NCI-H345 treated with DMSO at 0.1 percent for 48 hours (cell line): Measurements from ENCODE around the gene DENND2A.
A peak's percentile ranks its signal among the peaks of the same experiment; 100 is the strongest.
"Not testable (repeated sequence)": the region's sequence is repeated elsewhere in the genome, so short reads cannot be mapped to it uniquely, and the experiment has no call there.

Source experiments
- DNase-seq: peaks from one replicate; lab custom pipeline; 2025; ENCODE audit not compliant: unreplicated experiment; lab: John Stamatoyannopoulos, UW

DENND2A gene, protein sequence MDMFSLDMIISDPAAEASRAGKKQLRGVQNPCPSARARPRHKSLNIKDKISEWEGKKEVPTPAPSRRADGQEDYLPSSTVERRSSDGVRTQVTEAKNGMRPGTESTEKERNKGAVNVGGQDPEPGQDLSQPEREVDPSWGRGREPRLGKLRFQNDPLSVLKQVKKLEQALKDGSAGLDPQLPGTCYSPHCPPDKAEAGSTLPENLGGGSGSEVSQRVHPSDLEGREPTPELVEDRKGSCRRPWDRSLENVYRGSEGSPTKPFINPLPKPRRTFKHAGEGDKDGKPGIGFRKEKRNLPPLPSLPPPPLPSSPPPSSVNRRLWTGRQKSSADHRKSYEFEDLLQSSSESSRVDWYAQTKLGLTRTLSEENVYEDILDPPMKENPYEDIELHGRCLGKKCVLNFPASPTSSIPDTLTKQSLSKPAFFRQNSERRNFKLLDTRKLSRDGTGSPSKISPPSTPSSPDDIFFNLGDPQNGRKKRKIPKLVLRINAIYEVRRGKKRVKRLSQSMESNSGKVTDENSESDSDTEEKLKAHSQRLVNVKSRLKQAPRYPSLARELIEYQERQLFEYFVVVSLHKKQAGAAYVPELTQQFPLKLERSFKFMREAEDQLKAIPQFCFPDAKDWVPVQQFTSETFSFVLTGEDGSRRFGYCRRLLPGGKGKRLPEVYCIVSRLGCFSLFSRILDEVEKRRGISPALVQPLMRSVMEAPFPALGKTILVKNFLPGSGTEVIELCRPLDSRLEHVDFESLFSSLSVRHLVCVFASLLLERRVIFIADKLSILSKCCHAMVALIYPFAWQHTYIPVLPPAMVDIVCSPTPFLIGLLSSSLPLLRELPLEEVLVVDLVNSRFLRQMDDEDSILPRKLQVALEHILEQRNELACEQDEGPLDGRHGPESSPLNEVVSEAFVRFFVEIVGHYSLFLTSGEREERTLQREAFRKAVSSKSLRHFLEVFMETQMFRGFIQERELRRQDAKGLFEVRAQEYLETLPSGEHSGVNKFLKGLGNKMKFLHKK

DNA sequence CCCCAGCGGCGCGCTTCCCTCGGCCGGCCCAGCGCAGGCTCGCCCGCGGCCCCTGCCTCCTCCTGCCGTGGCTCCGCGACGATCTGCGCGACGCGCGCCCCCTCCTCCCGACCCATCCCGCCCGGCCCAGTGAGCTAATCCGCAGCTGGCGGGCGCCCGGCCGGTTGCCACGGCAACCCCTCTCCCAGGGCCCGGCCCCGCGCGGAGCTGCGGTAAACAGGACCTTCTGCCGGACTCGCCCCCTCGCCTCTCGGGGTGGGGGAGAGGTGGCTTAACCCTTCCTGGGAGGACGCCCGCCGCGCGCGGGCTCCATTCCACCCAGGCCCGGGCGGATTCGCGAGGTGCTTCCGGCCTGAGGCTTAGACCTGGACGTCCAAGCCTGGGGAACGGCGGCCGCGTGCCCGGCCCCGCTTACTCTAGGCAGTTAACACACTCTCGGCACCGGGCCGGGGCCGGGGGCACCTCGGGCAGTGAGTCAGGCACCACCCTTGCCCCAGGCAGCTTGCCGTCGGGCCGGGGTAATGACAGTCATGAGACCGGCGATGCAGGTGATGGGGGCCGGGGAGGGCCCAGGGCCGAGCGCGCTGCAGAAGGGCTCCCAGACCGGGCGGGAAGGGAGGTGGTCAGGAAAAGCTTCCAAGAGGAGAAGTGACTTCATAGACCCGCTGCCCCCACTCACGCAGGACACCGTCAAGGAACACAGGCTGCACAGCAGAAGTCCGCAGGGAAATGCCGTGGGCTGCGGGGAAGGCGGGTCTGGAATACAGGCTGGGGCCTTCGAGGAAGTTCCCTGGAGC lies at the start of gene DENND2A:
Gene DENND2A (minus strand): TSS at position 87 of the 797 bp plus-strand sequence. CDS start 38,416 bp downstream, outside the sequence.
- peak; percentile 44 for DNase-seq

DNA sequence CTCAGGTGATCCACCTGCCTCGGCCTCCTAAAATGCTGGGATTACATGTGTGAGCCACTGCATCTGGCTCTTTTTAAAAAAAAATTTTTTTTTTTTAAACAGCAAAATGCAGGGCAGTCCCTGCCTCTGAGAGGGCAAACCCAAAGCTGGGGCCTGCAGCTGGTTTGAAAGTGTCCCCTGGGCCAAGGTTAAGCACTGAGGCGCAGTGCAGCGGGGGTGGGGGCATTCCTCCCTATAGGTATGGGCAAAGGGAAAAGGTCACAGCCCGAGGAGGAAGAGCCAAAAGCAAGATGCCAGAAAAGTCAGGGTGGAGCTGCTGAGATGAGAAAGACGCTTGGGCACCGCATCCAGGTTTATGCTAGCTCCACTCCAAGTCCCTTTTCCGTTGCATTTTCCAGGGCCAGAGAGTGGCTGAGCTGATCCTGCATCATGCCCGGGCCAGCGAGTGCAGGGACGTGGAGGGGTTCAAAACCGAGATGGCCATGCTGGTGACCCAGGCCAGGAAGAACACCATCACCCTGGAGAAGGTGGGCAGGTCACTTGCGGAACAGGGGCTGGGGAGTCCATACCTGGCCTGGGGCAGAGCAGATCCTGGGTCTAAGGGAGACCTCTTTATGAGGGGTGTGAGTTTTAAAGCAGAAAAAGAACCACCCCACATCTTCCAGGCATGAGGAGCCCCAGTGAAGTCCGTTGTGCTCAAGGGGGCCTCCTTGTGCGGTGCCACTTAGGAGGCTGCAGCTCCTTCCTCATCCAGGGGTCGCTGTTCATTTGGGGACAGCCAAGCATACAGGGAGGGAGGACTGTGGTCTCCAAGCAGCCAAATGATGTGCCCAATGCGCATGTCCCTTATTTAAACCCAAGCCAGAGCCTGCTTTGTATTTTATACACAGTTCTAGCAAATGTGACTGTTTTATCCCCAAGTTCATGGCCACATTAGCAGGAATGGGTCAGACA lies 48.9 kb upstream of the DENND2A start:
- DNase-seq = no peak

GRCh38 chr7:140688341-140688740 lies 47.7 kb upstream of the DENND2A start:
- DNase-seq = no peak

GRCh38 chr7:140686921-140687320 lies 46.3 kb upstream of the DENND2A start:
- DNase-seq = no peak

- DNase-seq = no peak
Observed at GRCh38 chr7:140685407-140686087, 44.9 kb upstream of the DENND2A start.

- no peak for DNase-seq
Observed at GRCh38 chr7:140684066-140684950, 43.7 kb upstream of the DENND2A start.

GRCh38 chr7:140683657-140684056 lies 43.0 kb upstream of the DENND2A start:
- DNase-seq = no peak

DNA sequence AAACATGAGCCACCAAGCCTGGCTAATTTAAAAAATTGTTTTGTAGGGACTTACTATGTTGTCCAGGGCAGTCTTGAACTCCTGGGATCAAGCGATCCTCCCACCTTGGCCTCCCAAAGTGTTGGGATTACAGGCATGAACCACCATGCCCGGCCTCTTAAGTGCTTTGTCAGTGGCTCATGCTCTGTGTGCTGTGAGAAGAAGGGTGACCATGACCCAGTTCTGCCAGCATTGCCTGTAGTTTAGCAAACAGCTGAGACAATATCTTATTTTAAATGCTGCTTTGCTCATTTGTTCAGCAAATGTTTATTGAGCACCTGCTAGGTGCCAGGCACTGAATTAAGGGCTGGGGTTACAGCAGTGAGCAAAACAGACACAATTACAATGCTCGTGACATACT lies 41.2 kb upstream of the DENND2A start:
- DNase-seq = no peak

DNA sequence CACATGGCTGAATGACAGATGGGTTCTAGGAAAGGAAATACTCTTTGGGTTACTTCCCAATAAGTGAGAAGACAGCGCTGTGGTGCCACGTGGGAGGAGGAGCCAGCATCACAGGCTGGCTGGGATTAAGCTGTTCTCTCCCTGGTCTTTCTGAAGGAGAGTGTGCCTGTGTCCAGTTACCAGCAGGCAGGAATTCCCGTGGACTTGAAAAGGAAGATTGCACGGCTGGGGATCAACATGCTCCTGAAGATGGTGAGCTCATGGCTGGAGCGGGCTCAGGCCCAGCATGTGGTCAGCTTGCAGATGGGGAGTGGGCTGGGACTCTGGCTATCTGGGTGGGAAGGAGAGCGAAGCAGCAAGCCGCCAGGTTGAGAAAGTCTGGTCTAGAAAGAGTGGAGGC lies 40.3 kb upstream of the DENND2A start:
- DNase-seq = no peak

GRCh38 chr7:140679186-140679585 lies 38.6 kb upstream of the DENND2A start:
- DNase-seq = no peak

- DNase-seq = no peak
Observed at GRCh38 chr7:140678816-140679130, 38.2 kb upstream of the DENND2A start.

DNA sequence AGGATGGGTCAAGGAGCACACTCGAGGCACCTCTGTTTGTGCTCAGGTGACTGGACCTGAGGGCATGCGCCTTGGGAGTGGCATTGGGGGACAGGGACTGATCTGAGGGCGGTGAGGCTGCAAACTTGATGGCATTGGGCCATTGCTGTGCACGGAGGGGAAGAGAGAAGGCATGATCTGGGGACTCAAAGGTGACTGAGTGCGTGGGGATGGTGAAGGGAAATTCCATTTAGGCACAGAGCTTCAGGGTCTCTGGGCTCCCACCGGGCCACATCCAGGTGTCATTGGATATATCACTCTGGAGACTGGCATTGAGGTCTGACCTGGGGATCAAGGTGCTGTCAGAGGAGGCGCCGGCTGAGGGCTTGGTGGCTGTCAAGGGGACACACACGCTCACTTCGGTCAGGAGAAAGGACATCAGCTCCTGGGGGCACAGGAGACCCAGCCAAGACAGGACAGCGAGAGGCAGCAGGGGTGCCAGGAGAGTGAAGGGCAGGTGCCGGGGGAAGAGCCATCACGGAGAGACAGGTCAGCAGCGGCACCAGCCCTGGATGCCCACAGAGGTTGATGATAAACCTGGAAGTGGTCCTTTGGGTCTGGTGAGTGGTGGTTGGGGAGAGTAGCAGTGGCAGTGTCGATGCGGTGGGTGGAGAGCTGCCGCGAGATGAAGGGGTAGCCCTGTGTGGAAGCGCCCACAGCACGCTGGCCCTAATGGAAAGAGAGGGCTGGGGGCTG lies 37.6 kb upstream of the DENND2A start:
- DNase-seq = no peak

GRCh38 chr7:140677496-140677895 lies 36.9 kb upstream of the DENND2A start:
- DNase-seq = no peak

GRCh38 chr7:140676956-140677355 lies 36.3 kb upstream of the DENND2A start:
- DNase-seq = not testable (repeated sequence)

- no peak for DNase-seq
Observed at GRCh38 chr7:140676306-140676705, 35.7 kb upstream of the DENND2A start.

DNA sequence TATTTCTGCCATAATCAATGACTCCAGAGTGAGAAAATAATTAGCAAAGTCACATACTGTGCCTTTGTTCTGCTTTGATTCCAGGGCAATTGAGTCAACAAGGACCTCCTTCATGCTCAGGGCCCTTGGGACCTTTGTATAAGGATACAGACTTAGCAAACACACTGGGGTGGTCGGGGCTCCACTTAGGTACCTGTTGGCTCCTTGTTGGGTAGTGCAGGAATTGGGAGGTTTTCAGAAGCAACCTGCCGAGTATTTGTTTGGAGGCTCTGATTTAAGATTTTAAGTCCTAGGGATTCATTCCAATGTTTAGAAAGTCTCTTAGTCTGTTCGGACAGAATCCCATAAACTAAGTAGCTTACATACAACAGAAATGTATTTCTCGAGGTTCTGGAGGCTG lies 35.1 kb upstream of the DENND2A start:
- no peak for DNase-seq

DNA sequence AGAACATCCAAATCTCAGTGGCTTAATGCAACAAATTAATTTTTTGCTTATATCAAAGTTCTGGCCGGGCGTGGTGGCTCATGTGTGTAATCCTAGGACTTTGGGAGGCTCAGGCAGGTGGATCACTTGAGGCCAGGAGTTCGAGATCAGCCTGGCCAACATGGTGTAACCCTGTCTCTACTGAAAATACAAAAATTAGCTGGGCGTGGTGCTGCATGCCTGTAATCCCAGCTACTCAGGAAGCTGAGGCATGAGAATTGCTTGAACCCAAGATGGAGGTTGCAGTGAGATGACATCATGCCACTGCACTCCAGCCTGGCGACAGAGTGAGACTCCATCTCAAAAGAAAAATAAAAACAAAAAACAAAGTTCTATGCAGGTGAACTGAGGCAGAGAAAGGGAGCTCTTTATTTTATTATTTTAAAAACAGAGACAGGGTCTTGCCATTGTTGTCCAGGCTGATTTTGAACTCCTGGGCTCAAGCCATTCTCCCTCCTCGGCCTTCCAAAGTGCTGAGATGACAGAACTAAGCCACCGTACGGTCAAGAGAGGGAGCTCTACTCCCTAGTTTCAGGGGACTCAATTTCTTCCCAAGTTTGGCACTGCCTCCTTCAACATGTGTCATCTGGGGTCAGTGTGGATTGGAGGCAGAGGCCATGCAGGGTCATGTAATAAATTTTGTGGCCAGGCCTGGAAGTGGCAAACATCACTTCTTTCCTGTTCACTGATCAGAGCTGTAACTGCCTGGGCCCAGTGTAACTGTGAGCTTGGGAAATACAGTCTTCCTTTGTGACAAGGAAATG lies 34.5 kb upstream of the DENND2A start:
- DNase-seq = no peak
